ENCODE results near the gene MARK3. TPM values are rescaled to one million over a fixed set of nuclear protein-coding genes. Genes with fewer than 3 reads are reported as not detected.

The MARK3 gene
- total and polyA plus RNA-seq, 2 of the 13 experiments (the other 11 are each of a cell fraction or from before 2014, with no cell fraction given), result 47.7 to 56.6 TPM

DNA sequence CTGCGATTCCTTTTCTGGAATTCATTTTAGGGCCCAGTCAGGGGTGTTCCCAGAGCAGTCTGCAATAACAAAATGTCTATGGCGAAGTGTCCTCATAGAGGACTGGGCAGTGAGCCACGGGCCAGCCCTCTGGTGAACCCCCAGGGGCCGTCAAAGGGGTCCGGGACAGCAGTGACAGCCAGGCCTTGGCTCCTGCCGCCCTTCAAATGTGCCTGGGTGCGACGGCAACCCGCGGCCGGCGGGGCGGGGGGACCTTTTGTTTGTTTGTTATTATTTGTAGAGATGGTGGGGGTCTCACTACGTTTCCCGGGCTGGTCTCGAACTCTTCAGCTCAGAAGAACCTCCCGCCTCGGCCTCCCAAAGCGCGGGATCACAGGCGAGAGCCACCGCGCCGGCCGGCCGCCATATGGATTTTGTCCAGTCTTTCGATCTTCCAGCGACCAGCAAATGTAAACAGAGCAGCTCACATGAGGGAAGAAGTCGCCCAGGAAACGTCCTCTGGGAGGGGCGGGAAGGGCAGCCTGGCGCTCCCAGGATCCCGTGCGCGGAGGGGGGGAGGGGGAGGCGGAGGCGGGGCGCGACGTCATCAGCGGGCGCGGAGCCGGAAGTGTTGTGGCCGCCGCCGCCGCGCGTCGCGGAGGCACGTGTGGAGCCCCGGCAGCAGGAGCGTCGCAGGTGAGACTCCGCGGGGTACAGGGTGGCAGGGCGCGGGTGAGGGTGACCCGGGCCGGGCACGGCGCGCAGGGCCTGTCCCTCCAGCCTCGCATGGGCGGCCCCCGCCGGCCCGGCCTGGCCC lies 143.6 kb downstream of the MARK3 start, which contains the start of gene TRMT61A (continued):
- TF ChIP-seq, protein P1, sequence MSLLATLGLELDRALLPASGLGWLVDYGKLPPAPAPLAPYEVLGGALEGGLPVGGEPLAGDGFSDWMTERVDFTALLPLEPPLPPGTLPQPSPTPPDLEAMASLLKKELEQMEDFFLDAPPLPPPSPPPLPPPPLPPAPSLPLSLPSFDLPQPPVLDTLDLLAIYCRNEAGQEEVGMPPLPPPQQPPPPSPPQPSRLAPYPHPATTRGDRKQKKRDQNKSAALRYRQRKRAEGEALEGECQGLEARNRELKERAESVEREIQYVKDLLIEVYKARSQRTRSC (CRISPR knock-in tag; IDR thresholded peaks at IDR 0.05; ENCODE audit: low read depth), result no peak
- TF ChIP-seq SRSF9 (IDR thresholded peaks at IDR 0.05; ENCODE audit: borderline replicate concordance, insufficient read depth, low read depth, low read length, poor library complexity, severe bottlenecking) (no peak), ZNF780A (CRISPR knock-in tag; IDR thresholded peaks at IDR 0.05) (no peak), REPIN1 (CRISPR knock-in tag; IDR thresholded peaks at IDR 0.05; ENCODE audit: borderline replicate concordance, low read depth) (peak; percentile 62; the same call in 1 of the 2 replicates), HCFC1 (IDR thresholded peaks at IDR 0.05; ENCODE audit: low read depth, low read length) (peak; percentile 47; the same call in 1 of the 2 replicates), ZMYM2 (CRISPR knock-in tag; IDR thresholded peaks at IDR 0.05) (0 out of 2 replicates have a peak, but pooled peaks have one; percentile 34), HOXA9 (CRISPR knock-in tag; IDR thresholded peaks at IDR 0.05; ENCODE audit: borderline replicate concordance) (no peak), EP300 (IDR thresholded peaks at IDR 0.05; ENCODE audit: low read depth in 2 of 2, low read length in 2 of 2) (peak in 1 of 2 experiments; percentile 26; a peak in 1 of 4 replicates), EP300 (CRISPR knock-in tag; IDR thresholded peaks at IDR 0.05; ENCODE audit: borderline replicate concordance) (no peak), ZNF256 (CRISPR knock-in tag; conservative IDR thresholded peaks at IDR 0.05) (0 out of 2 replicates have a peak, but pooled peaks have one; percentile 19), ZFP82 (CRISPR knock-in tag; IDR thresholded peaks at IDR 0.05; ENCODE audit: borderline replicate concordance) (no peak), ZNF570 (CRISPR knock-in tag; IDR thresholded peaks at IDR 0.05; ENCODE audit: borderline replicate concordance) (no peak), ZNF556 (CRISPR knock-in tag; IDR thresholded peaks at IDR 0.05; ENCODE audit: borderline replicate concordance) (no peak), ZNF292 (CRISPR knock-in tag; IDR thresholded peaks at IDR 0.05; ENCODE audit: borderline replicate concordance, low read depth) (peak; percentile 61; the same call in 1 of the 2 replicates), ZNF788 (CRISPR knock-in tag; IDR thresholded peaks at IDR 0.05; ENCODE audit: borderline replicate concordance) (no peak; the same call in 1 of the 2 replicates), TSC22D2 (CRISPR knock-in tag; IDR thresholded peaks at IDR 0.05; ENCODE audit: borderline replicate concordance) (peak; percentile 57; the same call in 1 of the 2 replicates), NCOR1 (IDR thresholded peaks at IDR 0.05; ENCODE audit: borderline replicate concordance, low read length) (no peak; the same call in 1 of the 2 replicates)
- TF ChIP-seq, protein P2, sequence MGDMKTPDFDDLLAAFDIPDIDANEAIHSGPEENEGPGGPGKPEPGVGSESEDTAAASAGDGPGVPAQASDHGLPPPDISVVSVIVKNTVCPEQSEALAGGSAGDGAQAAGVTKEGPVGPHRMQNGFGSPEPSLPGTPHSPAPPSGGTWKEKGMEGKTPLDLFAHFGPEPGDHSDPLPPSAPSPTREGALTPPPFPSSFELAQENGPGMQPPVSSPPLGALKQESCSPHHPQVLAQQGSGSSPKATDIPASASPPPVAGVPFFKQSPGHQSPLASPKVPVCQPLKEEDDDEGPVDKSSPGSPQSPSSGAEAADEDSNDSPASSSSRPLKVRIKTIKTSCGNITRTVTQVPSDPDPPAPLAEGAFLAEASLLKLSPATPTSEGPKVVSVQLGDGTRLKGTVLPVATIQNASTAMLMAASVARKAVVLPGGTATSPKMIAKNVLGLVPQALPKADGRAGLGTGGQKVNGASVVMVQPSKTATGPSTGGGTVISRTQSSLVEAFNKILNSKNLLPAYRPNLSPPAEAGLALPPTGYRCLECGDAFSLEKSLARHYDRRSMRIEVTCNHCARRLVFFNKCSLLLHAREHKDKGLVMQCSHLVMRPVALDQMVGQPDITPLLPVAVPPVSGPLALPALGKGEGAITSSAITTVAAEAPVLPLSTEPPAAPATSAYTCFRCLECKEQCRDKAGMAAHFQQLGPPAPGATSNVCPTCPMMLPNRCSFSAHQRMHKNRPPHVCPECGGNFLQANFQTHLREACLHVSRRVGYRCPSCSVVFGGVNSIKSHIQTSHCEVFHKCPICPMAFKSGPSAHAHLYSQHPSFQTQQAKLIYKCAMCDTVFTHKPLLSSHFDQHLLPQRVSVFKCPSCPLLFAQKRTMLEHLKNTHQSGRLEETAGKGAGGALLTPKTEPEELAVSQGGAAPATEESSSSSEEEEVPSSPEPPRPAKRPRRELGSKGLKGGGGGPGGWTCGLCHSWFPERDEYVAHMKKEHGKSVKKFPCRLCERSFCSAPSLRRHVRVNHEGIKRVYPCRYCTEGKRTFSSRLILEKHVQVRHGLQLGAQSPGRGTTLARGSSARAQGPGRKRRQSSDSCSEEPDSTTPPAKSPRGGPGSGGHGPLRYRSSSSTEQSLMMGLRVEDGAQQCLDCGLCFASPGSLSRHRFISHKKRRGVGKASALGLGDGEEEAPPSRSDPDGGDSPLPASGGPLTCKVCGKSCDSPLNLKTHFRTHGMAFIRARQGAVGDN (CRISPR knock-in tag; IDR thresholded peaks at IDR 0.05), result peak; percentile 88
- TF ChIP-seq, protein P3, sequence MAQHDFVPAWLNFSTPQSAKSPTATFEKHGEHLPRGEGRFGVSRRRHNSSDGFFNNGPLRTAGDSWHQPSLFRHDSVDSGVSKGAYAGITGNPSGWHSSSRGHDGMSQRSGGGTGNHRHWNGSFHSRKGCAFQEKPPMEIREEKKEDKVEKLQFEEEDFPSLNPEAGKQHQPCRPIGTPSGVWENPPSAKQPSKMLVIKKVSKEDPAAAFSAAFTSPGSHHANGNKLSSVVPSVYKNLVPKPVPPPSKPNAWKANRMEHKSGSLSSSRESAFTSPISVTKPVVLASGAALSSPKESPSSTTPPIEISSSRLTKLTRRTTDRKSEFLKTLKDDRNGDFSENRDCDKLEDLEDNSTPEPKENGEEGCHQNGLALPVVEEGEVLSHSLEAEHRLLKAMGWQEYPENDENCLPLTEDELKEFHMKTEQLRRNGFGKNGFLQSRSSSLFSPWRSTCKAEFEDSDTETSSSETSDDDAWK (CRISPR knock-in tag; IDR thresholded peaks at IDR 0.05), result no peak
- TF ChIP-seq, protein P4, sequence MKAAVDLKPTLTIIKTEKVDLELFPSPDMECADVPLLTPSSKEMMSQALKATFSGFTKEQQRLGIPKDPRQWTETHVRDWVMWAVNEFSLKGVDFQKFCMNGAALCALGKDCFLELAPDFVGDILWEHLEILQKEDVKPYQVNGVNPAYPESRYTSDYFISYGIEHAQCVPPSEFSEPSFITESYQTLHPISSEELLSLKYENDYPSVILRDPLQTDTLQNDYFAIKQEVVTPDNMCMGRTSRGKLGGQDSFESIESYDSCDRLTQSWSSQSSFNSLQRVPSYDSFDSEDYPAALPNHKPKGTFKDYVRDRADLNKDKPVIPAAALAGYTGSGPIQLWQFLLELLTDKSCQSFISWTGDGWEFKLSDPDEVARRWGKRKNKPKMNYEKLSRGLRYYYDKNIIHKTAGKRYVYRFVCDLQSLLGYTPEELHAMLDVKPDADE (CRISPR knock-in tag; IDR thresholded peaks at IDR 0.05), result 0 out of 2 replicates have a peak, but pooled peaks have one; percentile 11
